Large intestine (tissue), 3 donors: ENCODE measurements around the gene CAMK1. TPM values are rescaled to one million over a fixed set of nuclear protein-coding genes. Genes with fewer than 3 reads are reported as not detected.
A peak's percentile ranks its signal among the peaks of the same experiment; 100 is the strongest.

Experiments used
- DNase-seq, 2 donors: peaks; one replicate each; pipeline versions ENCODE4 v3.0.0 to v3.0.0-alpha.2; 2013
- H3K27ac ChIP-seq: one replicate; pipeline ENCODE4 v1.5.1; 2013; ENCODE audit warnings: low read length
- H3K27me3 ChIP-seq: 2 replicates; pipeline ENCODE4 v1.6.1; 2013; ENCODE audit warnings: low read length; ENCODE audit not compliant: control insufficient read depth, insufficient read depth
- H3K36me3 ChIP-seq: 2 replicates; pipeline ENCODE4 v1.6.1; 2013; ENCODE audit warnings: low read length; ENCODE audit not compliant: control insufficient read depth, insufficient read depth
- H3K4me1 ChIP-seq: one replicate; pipeline ENCODE4 v1.6.1; 2013; ENCODE audit warnings: low read length; ENCODE audit not compliant: control insufficient read depth, insufficient read depth
- H3K4me3 ChIP-seq: one replicate; pipeline ENCODE4 v1.5.1; 2013; ENCODE audit warnings: low read length
- H3K9me3 ChIP-seq: one replicate; pipeline ENCODE4 v1.6.1; 2013; ENCODE audit warnings: mild to moderate bottlenecking, low read depth, low read length, moderate library complexity; ENCODE audit not compliant: control insufficient read depth
- WGBS: methylation state at CpG from one replicate; pipeline ENCODE4 v1.1.5; 2013; ENCODE audit warnings: low lambda C conversion rate; ENCODE audit not compliant: insufficient coverage; 5-methylcytosine and 5-hydroxymethylcytosine counted together
- polyA plus RNA-seq: library from polyadenylated mRNA; unstranded; fragments of 120-200 nt; gene quantifications from one replicate; pipeline ENCODE4 v1.2.1, GENCODE V29; 2013

Gene CAMK1
- polyA plus RNA-seq, 1 donor: 36.9 TPM

- 100% methylated on average over 2 of the region's 11 CpGs for WGBS
Measured at GRCh38 chr3:9794400-9794799, 24.7 kb upstream of the CAMK1 start.

GRCh38 chr3:9793161-9793781 is 23.5 kb upstream of the CAMK1 start:
- Histone ChIP-seq H3K27ac (peak overlapping the region; percentile 91), H3K27me3 (no peaks in the 10 kb centered on the region), H3K9me3 (no peaks in the 10 kb centered on the region), H3K4me3 (peak overlapping the region; percentile 95), H3K4me1 (peaks cover 6% of the 10 kb centered on the region), H3K36me3 (peaks cover 42% of the 10 kb centered on the region)
- peak; percentile 68 to 83 for DNase-seq
- WGBS: no CpG with 5 or more reads among the region's 23 CpGs

More at GRCh38 chr3:9794400-9794799, 24.7 kb upstream of the CAMK1 start:
- H3K36me3 ChIP-seq: peaks cover 47% of the 10 kb centered on the region
- H3K4me3 ChIP-seq: no peak overlapping the region
- no peaks in the 10 kb centered on the region for H3K27me3 ChIP-seq
- no peak overlapping the region for H3K27ac ChIP-seq
- no peaks in the 10 kb centered on the region for H3K9me3 ChIP-seq
- peaks cover 6% of the 10 kb centered on the region for H3K4me1 ChIP-seq
- no peak for DNase-seq

- Histone ChIP-seq H3K9me3 (no peaks in the 10 kb centered on the region), H3K27me3 (no peaks in the 10 kb centered on the region), H3K4me3 (peak within 1 kb of the TSS; percentile 95), H3K27ac (peak within 1 kb of the TSS; percentile 91), H3K36me3 (peaks cover 35% of the 10 kb centered on the region), H3K4me1 (peaks cover 6% of the 10 kb centered on the region)
- WGBS: 0% methylated on average over 1 of the region's 65 CpGs
- peak; percentile 91 to 98 for DNase-seq
Measured at GRCh38 chr3:9792405-9793160, 22.8 kb upstream of the CAMK1 start, which contains the start of the genes ARPC4 and TADA3. ARPC4 (plus strand) TSS chr3:9793082; CDS start chr3:9793122, 40 bp downstream. TADA3 (minus strand) TSS chr3:9792473; CDS start chr3:9791466, 1,007 bp downstream.

- Histone ChIP-seq H3K9me3 (no peaks in the 10 kb centered on the region), H3K27ac (peak overlapping the region; percentile 91), H3K4me1 (peaks cover 6% of the 10 kb centered on the region), H3K27me3 (no peaks in the 10 kb centered on the region), H3K4me3 (peak overlapping the region; percentile 95), H3K36me3 (peaks cover 35% of the 10 kb centered on the region)
- DNase-seq: no peak
- 29% methylated on average over 1 of the region's 14 CpGs for WGBS
Measured at GRCh38 chr3:9791790-9792404, 22.1 kb upstream of the CAMK1 start.

- Histone ChIP-seq H3K27ac (no peak overlapping the region), H3K4me1 (peaks cover 6% of the 10 kb centered on the region), H3K27me3 (no peaks in the 10 kb centered on the region), H3K4me3 (no peak overlapping the region), H3K36me3 (peaks cover 42% of the 10 kb centered on the region), H3K9me3 (no peaks in the 10 kb centered on the region)
- DNase-seq: no peak
- WGBS: 100% methylated on average over 1 of the region's 11 CpGs
Measured at GRCh38 chr3:9791127-9791526, 21.4 kb upstream of the CAMK1 start.

- H3K27me3 ChIP-seq: no peaks in the 10 kb centered on the region
- H3K4me1 ChIP-seq: peaks cover 3% of the 10 kb centered on the region
- no peak for DNase-seq
- H3K36me3 ChIP-seq: peaks cover 55% of the 10 kb centered on the region
- no peak overlapping the region for H3K27ac ChIP-seq
- H3K4me3 ChIP-seq: no peak overlapping the region
- WGBS: no CpG with 5 or more reads among the region's 6 CpGs
- H3K9me3 ChIP-seq: no peaks in the 10 kb centered on the region
Measured at GRCh38 chr3:9787714-9788113, 18.0 kb upstream of the CAMK1 start.

GRCh38 chr3:9786825-9787669 is 17.3 kb upstream of the CAMK1 start:
- 100% methylated on average over 1 of the region's 13 CpGs for WGBS
- DNase-seq: peak in 1 of 2 donors; percentile 59
- Histone ChIP-seq H3K36me3 (peaks cover 58% of the 10 kb centered on the region), H3K9me3 (no peaks in the 10 kb centered on the region), H3K27ac (no peak overlapping the region), H3K4me3 (no peak overlapping the region), H3K4me1 (peaks cover 4% of the 10 kb centered on the region), H3K27me3 (no peaks in the 10 kb centered on the region)

GRCh38 chr3:9786209-9786739 is 16.5 kb upstream of the CAMK1 start:
- WGBS: no CpG with 5 or more reads among the region's 7 CpGs

GRCh38 chr3:9785602-9786001 is 15.9 kb upstream of the CAMK1 start:
- WGBS: 90% methylated on average over 2 of the region's 7 CpGs
- H3K36me3 ChIP-seq: peaks cover 57% of the 10 kb centered on the region

More at GRCh38 chr3:9786209-9786739, 16.5 kb upstream of the CAMK1 start:
- DNase-seq: no peak
- H3K27ac ChIP-seq: no peak overlapping the region
- H3K36me3 ChIP-seq: peaks cover 61% of the 10 kb centered on the region
- no peak overlapping the region for H3K4me3 ChIP-seq
- H3K4me1 ChIP-seq: peaks cover 8% of the 10 kb centered on the region
- no peaks in the 10 kb centered on the region for H3K9me3 ChIP-seq
- H3K27me3 ChIP-seq: no peaks in the 10 kb centered on the region

More at GRCh38 chr3:9785602-9786001, 15.9 kb upstream of the CAMK1 start:
- Histone ChIP-seq H3K9me3 (no peaks in the 10 kb centered on the region), H3K4me3 (no peak overlapping the region), H3K27me3 (no peaks in the 10 kb centered on the region), H3K4me1 (peaks cover 14% of the 10 kb centered on the region), H3K27ac (no peak overlapping the region)
- DNase-seq: no peak
